ENCODE measurements around the gene ANKRD55.

DNA sequence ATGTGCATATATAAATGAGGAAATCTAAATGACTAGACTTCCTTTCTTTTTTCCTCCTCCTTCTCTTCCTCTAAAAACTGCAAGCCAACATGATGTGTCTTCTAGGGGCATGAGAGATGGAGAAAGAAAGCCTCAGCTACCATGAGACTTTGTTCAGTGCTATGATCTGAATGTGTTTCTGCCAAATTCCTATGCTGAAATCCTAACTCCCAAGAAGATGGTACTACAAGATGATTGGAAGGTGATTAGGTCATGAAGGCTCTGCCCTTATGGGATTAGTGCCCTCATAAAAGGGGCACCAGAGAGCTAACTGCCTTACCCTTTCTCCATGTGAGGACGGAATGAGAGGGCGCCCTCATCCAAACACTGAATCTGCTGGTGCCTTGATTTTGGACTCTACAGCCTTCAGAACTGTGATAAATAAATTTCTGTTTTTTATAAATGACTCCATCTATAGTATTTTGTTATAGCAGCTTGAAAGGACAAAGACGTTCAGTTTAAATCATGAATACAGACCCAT lies 166.1 kb downstream of the ANKRD55 start:
- TF ChIP-seq, protein P1, sequence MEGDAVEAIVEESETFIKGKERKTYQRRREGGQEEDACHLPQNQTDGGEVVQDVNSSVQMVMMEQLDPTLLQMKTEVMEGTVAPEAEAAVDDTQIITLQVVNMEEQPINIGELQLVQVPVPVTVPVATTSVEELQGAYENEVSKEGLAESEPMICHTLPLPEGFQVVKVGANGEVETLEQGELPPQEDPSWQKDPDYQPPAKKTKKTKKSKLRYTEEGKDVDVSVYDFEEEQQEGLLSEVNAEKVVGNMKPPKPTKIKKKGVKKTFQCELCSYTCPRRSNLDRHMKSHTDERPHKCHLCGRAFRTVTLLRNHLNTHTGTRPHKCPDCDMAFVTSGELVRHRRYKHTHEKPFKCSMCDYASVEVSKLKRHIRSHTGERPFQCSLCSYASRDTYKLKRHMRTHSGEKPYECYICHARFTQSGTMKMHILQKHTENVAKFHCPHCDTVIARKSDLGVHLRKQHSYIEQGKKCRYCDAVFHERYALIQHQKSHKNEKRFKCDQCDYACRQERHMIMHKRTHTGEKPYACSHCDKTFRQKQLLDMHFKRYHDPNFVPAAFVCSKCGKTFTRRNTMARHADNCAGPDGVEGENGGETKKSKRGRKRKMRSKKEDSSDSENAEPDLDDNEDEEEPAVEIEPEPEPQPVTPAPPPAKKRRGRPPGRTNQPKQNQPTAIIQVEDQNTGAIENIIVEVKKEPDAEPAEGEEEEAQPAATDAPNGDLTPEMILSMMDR (IDR thresholded peaks at IDR 0.05) = no peak
- no peak for TF ChIP-seq POLR2AphosphoS5 (IDR thresholded peaks at IDR 0.05)
- no peak for TF ChIP-seq POLR2A (IDR thresholded peaks at IDR 0.05)
